AG08395 (cell line): ENCODE measurements around the gene SEC24C.

Experiments
- DNase-seq: peaks from one replicate; pipeline ENCODE4 v3.0.0; 2012; ENCODE audit warnings: mixed read lengths, low spot score

The SEC24C gene

GRCh38 chr10:73813333-73813732 lies 69.2 kb downstream of the SEC24C start:
- DNase-seq, result no peak

- no peak for DNase-seq
Measured at GRCh38 chr10:73814276-73814895, 70.2 kb downstream of the SEC24C start.

- no peak for DNase-seq
Measured at GRCh38 chr10:73814896-73815718, 70.9 kb downstream of the SEC24C start.

GRCh38 chr10:73815719-73816030 lies 71.5 kb downstream of the SEC24C start:
- DNase-seq, result no peak

GRCh38 chr10:73816917-73817729 lies 73.0 kb downstream of the SEC24C start:
- DNase-seq, result no peak

GRCh38 chr10:73817826-73818225 lies 73.7 kb downstream of the SEC24C start:
- DNase-seq, result no peak

GRCh38 chr10:73818402-73818801 lies 74.2 kb downstream of the SEC24C start:
- no peak for DNase-seq

- DNase-seq, result no peak
Measured at GRCh38 chr10:73819081-73819480, 74.9 kb downstream of the SEC24C start.

GRCh38 chr10:73819513-73820093 lies 75.4 kb downstream of the SEC24C start:
- no peak for DNase-seq
